Central memory CD8-positive, alpha-beta T cell (primary cell): Measurements from ENCODE around the gene TCF12.

Experiments
- ATAC-seq: fragments of 150-1000 bp; cut with Tn5 transposase; replicated peaks from 2 replicates; pipeline ENCODE4 v1.10.0; 2022; ENCODE audit warnings: mild to moderate bottlenecking, moderate FRiP score, moderate number of reproducible peaks; ENCODE audit not compliant: poor library complexity, severe bottlenecking; ENCODE audit errors: extremely low read depth
- DNase-seq, 2 donors: peaks; one replicate each; pipeline ENCODE4 v3.0.0; 2021; ENCODE audit warnings: low spot score in 2 of 2
- H3K27ac Mint-ChIP-seq: one replicate; pipeline ENCODE4 v1.8.0; 2022; ENCODE audit warnings: low read depth, mild to moderate bottlenecking, moderate library complexity, mixed read lengths
- H3K27me3 Mint-ChIP-seq: one replicate; pipeline ENCODE4 v1.8.0; 2022; ENCODE audit warnings: mixed read lengths
- H3K36me3 Mint-ChIP-seq: one replicate; pipeline ENCODE4 v1.8.0; 2022; ENCODE audit warnings: mild to moderate bottlenecking, moderate library complexity, mixed read lengths; ENCODE audit not compliant: insufficient read depth
- H3K4me1 Mint-ChIP-seq: one replicate; pipeline ENCODE4 v1.8.0; 2022; ENCODE audit warnings: mixed read lengths
- H3K4me3 Mint-ChIP-seq: one replicate; pipeline ENCODE4 v1.8.0; 2022; ENCODE audit warnings: mild to moderate bottlenecking, moderate library complexity, mixed read lengths
- H3K9me3 Mint-ChIP-seq: one replicate; pipeline ENCODE4 v1.8.0; 2022; ENCODE audit warnings: mixed read lengths

TCF12 gene

GRCh38 chr15:57184502-57184901, 266.1 kb downstream of the TCF12 start:
- no peak for DNase-seq
- no peaks in the 10 kb centered on the region for H3K4me1 Mint-ChIP-seq
- no peak for ATAC-seq
- H3K4me3 Mint-ChIP-seq: no peak overlapping the region
- peaks cover 6% of the 10 kb centered on the region for H3K9me3 Mint-ChIP-seq
- H3K36me3 Mint-ChIP-seq: peaks cover 3% of the 10 kb centered on the region
- no peak overlapping the region for H3K27ac Mint-ChIP-seq
- H3K27me3 Mint-ChIP-seq: no peaks in the 10 kb centered on the region

- ATAC-seq: no peak
- Mint-ChIP-seq H3K9me3 (peaks cover 6% of the 10 kb centered on the region), H3K36me3 (peaks cover 3% of the 10 kb centered on the region), H3K27ac (no peak overlapping the region), H3K4me1 (no peaks in the 10 kb centered on the region), H3K4me3 (no peak overlapping the region), H3K27me3 (no peaks in the 10 kb centered on the region)
- DNase-seq: no peak
Observed at GRCh38 chr15:57185507-57186074, 267.1 kb downstream of the TCF12 start.

DNA sequence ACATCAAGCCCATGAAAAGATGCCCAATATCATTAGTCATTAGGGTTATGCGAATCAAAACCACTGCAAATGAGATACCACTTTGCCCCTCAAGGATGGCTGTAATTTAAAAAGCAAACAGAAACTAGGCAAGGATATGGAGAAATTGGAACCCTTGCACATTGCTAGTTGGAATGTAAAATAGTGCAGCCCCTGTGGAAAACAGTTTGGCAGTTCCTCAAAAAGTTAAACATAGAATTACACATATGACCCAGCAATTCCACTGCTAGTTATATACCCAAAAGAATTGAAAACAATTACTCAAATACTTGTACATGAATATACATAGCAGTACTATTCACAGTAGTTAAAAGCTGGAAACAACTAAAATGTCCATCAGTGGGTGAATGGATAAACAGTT, 271.0 kb downstream of the TCF12 start:
- ATAC-seq (no peak), DNase-seq (no peak)
- Mint-ChIP-seq H3K27me3 (no peaks in the 10 kb centered on the region), H3K9me3 (peaks cover 6% of the 10 kb centered on the region), H3K4me1 (no peaks in the 10 kb centered on the region), H3K36me3 (peaks cover 21% of the 10 kb centered on the region), H3K27ac (no peak overlapping the region), H3K4me3 (no peak overlapping the region)

DNA sequence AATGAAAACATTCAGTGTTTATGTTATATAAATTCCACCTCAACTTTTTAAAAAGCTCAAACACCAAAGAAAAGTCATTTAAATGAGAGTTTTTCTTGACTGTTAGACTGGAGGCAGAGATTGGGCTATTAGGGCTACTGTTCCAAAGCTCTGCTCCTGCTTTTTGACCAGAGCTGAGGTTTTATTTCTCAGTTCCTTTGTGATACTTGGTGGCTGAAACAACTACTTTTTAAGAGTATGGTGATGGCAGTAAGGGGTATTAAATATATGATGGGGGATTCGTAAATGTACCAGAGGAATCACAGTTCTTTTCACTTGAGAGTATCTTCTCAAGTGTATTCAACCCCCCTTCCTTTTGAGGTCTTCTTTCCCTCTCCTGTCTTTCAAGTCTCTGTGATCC, 271.8 kb downstream of the TCF12 start:
- ATAC-seq (no peak), DNase-seq (no peak)
- Mint-ChIP-seq H3K27me3 (no peaks in the 10 kb centered on the region), H3K9me3 (peaks cover 3% of the 10 kb centered on the region), H3K27ac (no peak overlapping the region), H3K4me1 (no peaks in the 10 kb centered on the region), H3K36me3 (peaks cover 19% of the 10 kb centered on the region), H3K4me3 (no peak overlapping the region)

DNA sequence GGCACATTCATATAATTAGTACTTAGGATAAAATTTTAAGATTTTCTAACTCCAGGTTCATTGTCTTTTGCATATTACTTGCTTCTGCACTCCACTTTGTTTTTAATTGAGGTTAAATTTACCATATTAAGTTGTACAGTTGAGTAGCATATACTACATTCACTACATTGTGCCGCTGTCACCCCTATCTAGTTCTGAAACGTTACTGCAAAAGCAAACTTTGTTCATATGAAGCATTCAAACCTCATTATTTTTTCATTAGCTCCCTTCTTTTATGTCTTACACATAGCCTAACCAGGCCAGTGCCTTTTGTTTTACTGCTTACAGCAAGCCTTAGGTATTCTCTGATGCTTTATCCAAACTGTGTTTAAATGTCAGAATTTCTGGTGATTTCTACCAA, 274.7 kb downstream of the TCF12 start:
- Mint-ChIP-seq H3K9me3 (no peaks in the 10 kb centered on the region), H3K4me1 (no peaks in the 10 kb centered on the region), H3K4me3 (no peak overlapping the region), H3K27ac (no peak overlapping the region), H3K36me3 (peaks cover 17% of the 10 kb centered on the region), H3K27me3 (no peaks in the 10 kb centered on the region)
- DNase-seq (no peak), ATAC-seq (no peak)

DNA sequence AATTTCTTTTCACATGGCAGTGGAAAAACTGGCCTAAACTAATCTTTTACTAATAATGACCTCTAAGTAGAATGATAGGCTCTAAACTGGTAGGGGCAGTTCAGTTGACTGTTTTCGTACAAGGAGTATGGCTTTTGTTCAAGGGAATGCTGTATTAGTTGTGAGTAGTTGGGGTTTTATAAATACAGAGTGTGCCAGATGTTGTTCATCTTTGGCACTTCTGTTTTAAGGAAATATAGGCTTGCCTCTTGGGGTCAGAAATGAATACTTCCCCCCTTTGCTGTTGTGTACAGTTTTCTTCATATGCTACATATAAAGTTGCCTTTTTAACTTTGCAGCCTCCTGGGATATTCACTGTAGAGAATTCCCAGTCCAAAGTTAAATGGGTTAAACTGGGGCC, 276.9 kb downstream of the TCF12 start:
- DNase-seq (no peak), ATAC-seq (no peak)
- Mint-ChIP-seq H3K4me1 (no peaks in the 10 kb centered on the region), H3K9me3 (no peaks in the 10 kb centered on the region), H3K27ac (no peak overlapping the region), H3K36me3 (peaks cover 22% of the 10 kb centered on the region), H3K27me3 (no peaks in the 10 kb centered on the region), H3K4me3 (no peak overlapping the region)

DNA sequence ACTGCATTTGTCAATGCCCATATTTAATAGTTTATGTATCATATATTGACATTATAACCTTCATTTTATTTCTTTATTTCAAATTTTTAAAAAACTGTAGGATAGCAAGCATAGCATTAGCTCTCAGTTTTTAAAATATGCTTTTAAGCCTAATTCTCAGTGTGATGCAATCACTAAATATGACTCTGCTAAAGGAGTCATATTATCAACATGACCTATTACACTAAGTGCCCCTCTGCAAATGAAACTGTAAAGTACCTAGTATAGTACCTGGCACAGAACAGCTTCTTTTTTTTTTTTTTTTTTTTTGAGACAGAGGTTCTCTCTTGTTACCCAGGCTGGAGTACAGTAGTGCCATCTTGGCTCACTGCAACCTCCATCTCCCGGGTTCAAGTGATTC, 278.4 kb downstream of the TCF12 start:
- ATAC-seq (no peak), DNase-seq (no peak)
- Mint-ChIP-seq H3K9me3 (no peaks in the 10 kb centered on the region), H3K36me3 (peaks cover 15% of the 10 kb centered on the region), H3K4me3 (no peak overlapping the region), H3K27me3 (no peaks in the 10 kb centered on the region), H3K27ac (no peak overlapping the region), H3K4me1 (no peaks in the 10 kb centered on the region)

GRCh38 chr15:57198131-57198530, 279.7 kb downstream of the TCF12 start:
- no peaks in the 10 kb centered on the region for H3K27me3 Mint-ChIP-seq
- no peak overlapping the region for H3K27ac Mint-ChIP-seq
- no peaks in the 10 kb centered on the region for H3K9me3 Mint-ChIP-seq
- DNase-seq (no peak), ATAC-seq (no peak)
- peaks cover 8% of the 10 kb centered on the region for H3K36me3 Mint-ChIP-seq
- H3K4me3 Mint-ChIP-seq: no peak overlapping the region
- no peaks in the 10 kb centered on the region for H3K4me1 Mint-ChIP-seq

DNA sequence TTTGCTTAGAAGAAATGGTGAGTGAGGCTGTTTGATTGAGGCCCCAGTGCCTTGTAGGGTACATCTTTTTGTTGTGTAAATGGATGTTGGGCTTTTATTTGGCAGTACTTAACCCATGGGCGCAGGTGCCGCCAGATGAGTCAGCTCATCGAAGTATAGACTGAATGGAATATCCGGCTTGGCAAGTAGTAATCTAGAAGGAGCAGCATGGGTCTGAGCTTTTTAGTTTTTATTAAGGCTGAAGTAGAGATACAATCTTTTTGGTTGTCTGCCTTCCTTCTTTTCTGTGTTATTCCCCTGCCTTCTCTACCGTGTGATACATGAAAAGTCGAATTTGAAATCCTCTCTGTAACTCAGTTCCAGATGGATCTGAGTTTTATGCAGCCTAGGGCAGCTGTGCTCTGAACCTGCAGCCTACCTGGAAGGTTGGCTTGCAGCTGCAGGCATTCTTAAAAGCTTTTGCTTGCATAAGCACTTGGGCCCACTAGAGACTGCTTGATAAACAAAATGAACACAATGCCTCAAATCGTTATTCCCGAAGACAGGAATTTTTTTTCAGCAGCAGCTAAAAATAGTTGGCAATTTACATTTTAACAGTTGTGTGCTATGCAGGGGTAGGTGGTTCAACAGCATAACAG, 280.3 kb downstream of the TCF12 start:
- DNase-seq (no peak), ATAC-seq (no peak)
- no peak overlapping the region for H3K27ac Mint-ChIP-seq
- no peak overlapping the region for H3K4me3 Mint-ChIP-seq
- no peaks in the 10 kb centered on the region for H3K9me3 Mint-ChIP-seq
- H3K27me3 Mint-ChIP-seq: no peaks in the 10 kb centered on the region
- peaks cover 7% of the 10 kb centered on the region for H3K36me3 Mint-ChIP-seq
- no peaks in the 10 kb centered on the region for H3K4me1 Mint-ChIP-seq

GRCh38 chr15:57201578-57201977, 283.1 kb downstream of the TCF12 start:
- Mint-ChIP-seq H3K27ac (no peak overlapping the region), H3K4me1 (no peaks in the 10 kb centered on the region)

GRCh38 chr15:57203906-57204305, 285.5 kb downstream of the TCF12 start:
- ATAC-seq: no peak
- no peaks in the 10 kb centered on the region for H3K27me3 Mint-ChIP-seq
- peaks cover 5% of the 10 kb centered on the region for H3K36me3 Mint-ChIP-seq
- H3K4me1 Mint-ChIP-seq: no peaks in the 10 kb centered on the region
- H3K9me3 Mint-ChIP-seq: no peaks in the 10 kb centered on the region
- no peak overlapping the region for H3K4me3 Mint-ChIP-seq
- no peak for DNase-seq
- H3K27ac Mint-ChIP-seq: no peak overlapping the region

More at GRCh38 chr15:57201578-57201977, 283.1 kb downstream of the TCF12 start:
- ATAC-seq (no peak), DNase-seq (no peak)
- Mint-ChIP-seq H3K9me3 (no peaks in the 10 kb centered on the region), H3K4me3 (no peak overlapping the region), H3K36me3 (peaks cover 9% of the 10 kb centered on the region), H3K27me3 (no peaks in the 10 kb centered on the region)

DNA sequence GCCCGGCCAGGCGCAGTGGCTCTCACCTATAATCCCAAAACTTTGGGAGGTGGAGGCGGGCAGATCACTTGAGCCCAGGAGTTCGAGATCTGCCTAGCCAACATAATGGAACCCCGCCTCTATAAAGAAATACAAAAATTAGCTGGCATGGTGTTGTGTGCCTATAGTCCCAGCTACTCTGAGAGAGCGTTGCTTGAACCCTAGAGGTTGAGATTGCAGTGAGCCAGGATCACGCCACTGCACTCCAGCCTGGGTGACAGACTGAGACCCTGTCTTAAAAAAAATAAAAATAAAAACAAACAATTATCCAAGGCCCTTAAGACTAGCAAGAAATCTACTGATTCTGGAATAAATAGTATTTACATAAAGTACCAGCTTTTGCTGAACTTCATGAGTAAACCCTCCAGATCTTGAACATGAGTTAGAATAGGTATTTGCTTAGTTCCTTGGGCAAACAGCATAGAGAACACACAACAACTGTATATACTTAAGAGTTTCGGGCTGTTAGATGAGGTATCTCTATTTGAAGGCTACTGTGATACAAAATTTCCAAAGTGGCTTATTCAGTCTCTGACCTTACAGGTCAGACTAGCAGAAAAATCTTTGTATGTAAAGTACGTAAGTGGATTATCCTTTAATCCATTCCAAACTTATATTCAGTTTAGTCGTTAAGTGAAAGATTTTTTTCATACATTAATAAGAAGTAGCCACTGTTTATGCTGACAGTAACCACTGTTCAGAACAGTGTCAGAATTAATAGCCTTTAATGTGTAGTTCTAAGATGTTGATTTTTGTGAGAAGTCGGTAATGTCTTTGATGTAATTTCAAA, 286.8 kb downstream of the TCF12 start:
- no peaks in the 10 kb centered on the region for H3K9me3 Mint-ChIP-seq
- no peak overlapping the region for H3K4me3 Mint-ChIP-seq
- DNase-seq (no peak), ATAC-seq (no peak)
- peaks cover 4% of the 10 kb centered on the region for H3K36me3 Mint-ChIP-seq
- no peaks in the 10 kb centered on the region for H3K27me3 Mint-ChIP-seq
- H3K4me1 Mint-ChIP-seq: peaks cover 7% of the 10 kb centered on the region
- H3K27ac Mint-ChIP-seq: no peak overlapping the region

DNA sequence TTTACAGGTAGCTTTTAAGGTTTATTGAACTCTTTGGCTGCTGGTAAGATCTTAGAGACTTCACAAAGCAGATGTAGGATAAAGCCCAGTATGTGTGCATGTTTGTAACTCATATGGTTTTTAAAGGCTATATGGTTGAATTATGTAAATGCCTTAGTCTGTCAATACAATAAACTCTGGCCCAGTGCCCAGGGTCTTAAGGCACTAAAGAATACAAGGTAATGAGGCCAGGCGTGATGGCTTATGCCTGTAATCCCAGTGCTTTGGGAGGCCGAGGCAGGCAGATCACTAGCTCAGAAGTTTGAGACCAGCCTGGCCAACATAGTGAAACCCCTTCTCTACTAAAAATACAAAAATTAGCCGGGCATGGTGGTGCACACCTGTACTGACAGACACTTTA, 287.6 kb downstream of the TCF12 start:
- Mint-ChIP-seq H3K27me3 (no peaks in the 10 kb centered on the region), H3K9me3 (no peaks in the 10 kb centered on the region), H3K27ac (no peak overlapping the region), H3K4me1 (peaks cover 7% of the 10 kb centered on the region), H3K36me3 (peaks cover 4% of the 10 kb centered on the region), H3K4me3 (no peak overlapping the region)
- ATAC-seq (no peak), DNase-seq (no peak)
